ENCODE results near the gene CISTR.
A peak's percentile ranks its signal among the peaks of the same experiment; 100 is the strongest.

CISTR gene

GRCh38 chr12:53713516-53713915, 38.3 kb downstream of the CISTR start:
- no peak for DNase-seq

GRCh38 chr12:53712059-53712643, 39.6 kb downstream of the CISTR start:
- DNase-seq: no peak

GRCh38 chr12:53710091-53710490, 41.7 kb downstream of the CISTR start:
- no peak for DNase-seq

- DNase-seq: no peak
Measured at GRCh38 chr12:53709671-53710070, 42.1 kb downstream of the CISTR start.

- DNase-seq: no peak
Measured at GRCh38 chr12:53706080-53706479, 45.7 kb downstream of the CISTR start.

GRCh38 chr12:53703756-53704155, 48.0 kb downstream of the CISTR start:
- DNase-seq: no peak

GRCh38 chr12:53701518-53702264, 50.1 kb downstream of the CISTR start:
- DNase-seq: peak; percentile 66

GRCh38 chr12:53700567-53700966, 51.2 kb downstream of the CISTR start:
- DNase-seq: no peak

GRCh38 chr12:53699678-53700025, 52.1 kb downstream of the CISTR start:
- no peak for DNase-seq

- no peak for DNase-seq
Measured at GRCh38 chr12:53698948-53699677, 52.7 kb downstream of the CISTR start.

GRCh38 chr12:53696655-53697331, 55.0 kb downstream of the CISTR start:
- no peak for DNase-seq

All from activated CD4-positive, alpha-beta T cell treated with anti-CD3 and anti-CD28 coated beads for 1 hour (primary cell).